HCT116 (cell line): ENCODE data around the gene PDZD4. TPM values are rescaled to one million over a fixed set of nuclear protein-coding genes. Genes with fewer than 3 reads are reported as not detected.

Experiments
- ATAC-seq: fragments of 200-7000 bp; cut with Tn5 transposase; 2 replicates; pipeline ENCODE4 v1.9.1; 2020; ENCODE audit warnings: mild to moderate bottlenecking, moderate library complexity
- BruUV-seq: library from RNA; stranded (reverse); fragments of 400-500 nt; replicated peaks from 2 replicates; lab custom pipeline; 2021; lab: Mats Ljungman, UMichigan
- CTCF ChIA-PET: fragments of 300-600 bp; sonication (Branson Sonifier 250); formaldehyde crosslinking; loops from one replicate; lab custom pipeline; 2021; ENCODE audit warnings: antibody characterized with exemption; lab: Charles Lee
- POLR2A ChIA-PET: fragments of 300-600, 350-600 bp; sonication (Branson Sonifier 250); formaldehyde crosslinking; loops from one replicate; lab custom pipeline; 2021; ENCODE audit warnings: antibody characterized with exemption; lab: Charles Lee
- RAD21 ChIA-PET, 2 experiments: fragments of 300-600 bp; sonication (Branson Sonifier 250); formaldehyde crosslinking; loops; one replicate each; lab custom pipeline; 2023; ENCODE audit warnings: low total read pairs in 2 of 2; ENCODE audit not compliant: uncharacterized antibody in 2 of 2, unreplicated experiment in 2 of 2, low non-redundant PET in 1 of 2; lab: Charles Lee
- DNase-seq: peaks from one replicate; pipeline ENCODE4 v3.0.0-alpha.2; 2010; ENCODE audit warnings: low read depth, low spot score
- H2AFZ ChIP-seq: fragments of 200-600 bp; shearing (Covaris generic), sonication (generic); 2 replicates; pipeline ENCODE4 v1.6.1; 2017; ENCODE audit warnings: low read depth, mixed run types, mixed read lengths, antibody characterized with exemption, low read length; ENCODE audit not compliant: poor library complexity, severe bottlenecking
- H3K27ac ChIP-seq: 2 replicates; pipeline ENCODE4 v1.5.1; 2012; ENCODE audit warnings: low read depth, low read length
- H3K27me3 ChIP-seq: fragments of 200-600 bp; sonication (generic); 2 replicates; pipeline ENCODE4 v1.6.1; 2016; ENCODE audit warnings: mixed run types, low read length, mixed read lengths; ENCODE audit not compliant: insufficient read depth
- H3K36me3 ChIP-seq, 2 experiments: fragments of 200-500 bp in 1 of 2; fragments of 200-600 bp in 1 of 2; sonication (Bioruptor generic) in 1 of 2; sonication (generic) in 1 of 2; 2 replicates each; pipeline versions ENCODE4 v1.5.1 to v1.6.1; 2014 to 2016; ENCODE audit warnings: low read length in 2 of 2, inconsistent platforms in 1 of 2, mixed read lengths in 1 of 2, mixed run types in 1 of 2; ENCODE audit not compliant: insufficient read depth in 2 of 2, control insufficient read depth in 1 of 2
- H3K4me1 ChIP-seq, 2 experiments: fragments of 200-600 bp in 1 of 2; sonication (generic) in 1 of 2; 2 replicates each; pipeline versions ENCODE4 v1.5.1 to v1.6.1; 2012 to 2017; ENCODE audit warnings: low read length in 2 of 2, inconsistent platforms in 1 of 2, mild to moderate bottlenecking in 1 of 2, mixed read lengths in 1 of 2, mixed run types in 1 of 2, moderate library complexity in 1 of 2; ENCODE audit not compliant: insufficient read depth in 2 of 2, control insufficient read depth in 1 of 2
- H3K4me2 ChIP-seq: fragments of 200-600 bp; sonication (generic); 2 replicates; pipeline ENCODE4 v1.6.1; 2017; ENCODE audit warnings: mixed run types, low read length, mixed read lengths
- H3K4me3 ChIP-seq, 2 experiments: fragments of 200-600 bp in 1 of 2; sonication (generic) in 1 of 2; replicated peaks in 1 of 2; 2 replicates each; pipeline ENCODE4 v1.5.1; 2011 to 2016; ENCODE audit warnings: low read length in 2 of 2, control low read depth in 1 of 2, low read depth in 1 of 2, mild to moderate bottlenecking in 1 of 2, mixed read lengths in 1 of 2, mixed run types in 1 of 2
- H3K79me2 ChIP-seq: fragments of 200-600 bp; sonication (generic); 2 replicates; pipeline ENCODE4 v1.6.1; 2017; ENCODE audit warnings: mild to moderate bottlenecking, mixed run types, low read length, moderate library complexity, mixed read lengths; ENCODE audit not compliant: insufficient read depth
- H3K9ac ChIP-seq: fragments of 200-600 bp; sonication (generic); 2 replicates; pipeline ENCODE4 v1.6.1; 2016; ENCODE audit warnings: low read length, mixed read lengths
- H3K9me2 ChIP-seq: fragments of 200-600 bp; sonication (generic), shearing (Covaris generic); 2 replicates; pipeline ENCODE4 v1.6.1; 2017; ENCODE audit warnings: mixed run types, mild to moderate bottlenecking, moderate library complexity; ENCODE audit not compliant: insufficient read depth
- H3K9me3 ChIP-seq, 2 experiments: fragments of 200-500 bp in 1 of 2; fragments of 200-600 bp in 1 of 2; sonication (Bioruptor generic) in 1 of 2; sonication (generic) in 1 of 2; 2 replicates each; pipeline ENCODE4 v1.6.1; 2014 to 2017; ENCODE audit warnings: low read length in 2 of 2, mixed read lengths in 2 of 2, inconsistent platforms in 1 of 2, low read depth in 1 of 2, mild to moderate bottlenecking in 1 of 2, mixed run types in 1 of 2, moderate library complexity in 1 of 2; ENCODE audit not compliant: control insufficient read depth in 1 of 2, insufficient read depth in 1 of 2
- H4K20me1 ChIP-seq: fragments of 200-600 bp; sonication (generic), shearing (Covaris generic); 2 replicates; pipeline ENCODE4 v1.6.1; 2017; ENCODE audit warnings: mixed run types, mild to moderate bottlenecking, moderate library complexity; ENCODE audit not compliant: insufficient read depth
- ATF3 ChIP-seq: IDR thresholded peaks from 2 replicates; pipeline ENCODE4 v1.6.1; 2012
- CBX3 ChIP-seq: IDR thresholded peaks from 2 replicates; pipeline ENCODE4 v1.6.1; 2012; ENCODE audit warnings: low read depth
- CEBPB ChIP-seq: IDR thresholded peaks from 2 replicates; pipeline ENCODE4 v1.6.1; 2012; ENCODE audit warnings: low read depth
- CTCF ChIP-seq, 3 experiments: fragments of 200-600 bp in 1 of 3; sonication (generic) in 1 of 3; IDR thresholded peaks in 2 of 3; conservative IDR thresholded peaks in 1 of 3; 2 replicates each; pipeline ENCODE4 v1.5.1; 2012 to 2017; ENCODE audit warnings: low read depth in 2 of 3, low read length in 2 of 3, antibody characterized with exemption in 1 of 3, borderline replicate concordance in 1 of 3, control low read depth in 1 of 3, mild to moderate bottlenecking in 1 of 3, mixed read lengths in 1 of 3, mixed run types in 1 of 3, moderate library complexity in 1 of 3; ENCODE audit not compliant: insufficient read depth in 1 of 3
- EGR1 ChIP-seq: IDR thresholded peaks from 2 replicates; pipeline ENCODE4 v1.6.1; 2012; ENCODE audit warnings: low read depth
- EZH2 ChIP-seq: fragments of 200-600 bp; sonication (generic); IDR thresholded peaks from 2 replicates; pipeline ENCODE4 v1.6.1; 2017; ENCODE audit warnings: antibody characterized with exemption, mixed run types
- EZH2phosphoT487 ChIP-seq: fragments of 200-600 bp; IDR thresholded peaks from 2 replicates; pipeline ENCODE4 v1.6.1; 2018; ENCODE audit warnings: antibody characterized with exemption, borderline replicate concordance
- FOSL1 ChIP-seq: IDR thresholded peaks from 2 replicates; pipeline ENCODE4 v1.6.1; 2012; ENCODE audit warnings: low read depth
- MAX ChIP-seq: IDR thresholded peaks from 2 replicates; pipeline ENCODE4 v1.6.1; 2012
- POLR2A ChIP-seq: IDR thresholded peaks from 2 replicates; pipeline ENCODE4 v1.7.0; 2011; ENCODE audit warnings: borderline replicate concordance; ENCODE audit not compliant: insufficient read depth, insufficient read length; ENCODE audit errors: extremely low read depth
- REST ChIP-seq: IDR thresholded peaks from 2 replicates; pipeline ENCODE4 v1.6.1; 2012; ENCODE audit warnings: low read depth
- SIN3A ChIP-seq: IDR thresholded peaks from 2 replicates; pipeline ENCODE4 v1.6.1; 2012; ENCODE audit warnings: low read depth
- SP1 ChIP-seq: IDR thresholded peaks from 2 replicates; pipeline ENCODE4 v1.6.1; 2012; ENCODE audit warnings: low read depth
- SRF ChIP-seq: IDR thresholded peaks from 2 replicates; pipeline ENCODE4 v1.6.1; 2012; ENCODE audit warnings: low read depth
- TCF7L2 ChIP-seq: IDR thresholded peaks from 2 replicates; pipeline ENCODE4 v1.7.0; 2011; ENCODE audit warnings: borderline replicate concordance, inconsistent platforms; ENCODE audit not compliant: insufficient read depth, insufficient read length; ENCODE audit errors: extremely low read depth
- YY1 ChIP-seq: IDR thresholded peaks from 2 replicates; pipeline ENCODE4 v1.6.1; 2011; ENCODE audit warnings: low read length, low read depth, moderate library complexity, mild to moderate bottlenecking; ENCODE audit not compliant: insufficient replicate concordance; ENCODE audit errors: extremely low read depth
- ZBTB33 ChIP-seq: IDR thresholded peaks from 2 replicates; pipeline ENCODE4 v1.6.1; 2011; ENCODE audit warnings: mild to moderate bottlenecking, low read length, moderate library complexity; ENCODE audit not compliant: insufficient replicate concordance; ENCODE audit errors: extremely low read depth
- ZFX ChIP-seq: fragments of 450-650 bp; IDR thresholded peaks from 2 replicates; pipeline ENCODE4 v1.6.1; 2017
- intact Hi-C: fragments of 100-400 bp; cut with micrococcal nuclease; formaldehyde crosslinking; loops from 2 replicates; pipeline ENCODE4 v1.10.0; 2022
- total RNA-seq: library from RNA; stranded (reverse); gene quantifications from one replicate; pipeline ENCODE4 v1.2.1, GENCODE V29; 2021; ENCODE audit not compliant: unreplicated experiment

Gene PDZD4
- total RNA-seq, 1 experiment from 2014 or later, result 0.30 TPM

GRCh38 chrX:153864101-153864500 is 33.8 kb upstream of the PDZD4 start:
- BruUV-seq, result no TSS peak
- no peaks in the 10 kb centered on the region for H3K4me1 ChIP-seq
- ChIA-PET POLR2A (no interaction called here), RAD21 (no interaction called here), CTCF (no interaction called here)
- H3K27me3 ChIP-seq, result no peaks in the 10 kb centered on the region
- H3K4me2 ChIP-seq, result no peak overlapping the region
- H4K20me1 ChIP-seq, result no peaks in the 10 kb centered on the region
- H3K79me2 ChIP-seq, result no peaks in the 10 kb centered on the region
- no peak overlapping the region for H3K4me3 ChIP-seq
- no peak for TF ChIP-seq SIN3A
- no peak for TF ChIP-seq SP1
- no peak for TF ChIP-seq REST
- no peak for TF ChIP-seq ATF3
- no peak for TF ChIP-seq SRF
- no peak for TF ChIP-seq YY1
- TF ChIP-seq MAX, result no peak
- no peak for TF ChIP-seq CEBPB
- TF ChIP-seq TCF7L2, result no peak
- no peak for TF ChIP-seq CTCF (IDR thresholded peaks at IDR 0.05 in 2 of 3, conservative IDR thresholded peaks at IDR 0.05 in 1 of 3; ENCODE audit: borderline replicate concordance in 1 of 3, insufficient read depth in 1 of 3, low read depth in 2 of 3, low read length in 2 of 3)
- TF ChIP-seq ZBTB33, result no peak
- no peak for TF ChIP-seq EGR1
- no peak for TF ChIP-seq POLR2A
- no peak for TF ChIP-seq EZH2
- TF ChIP-seq FOSL1, result no peak
- TF ChIP-seq EZH2phosphoT487, result no peak
- no peak for TF ChIP-seq CBX3
- no peak for TF ChIP-seq ZFX
- no peaks in the 10 kb centered on the region for H3K9me3 ChIP-seq
- no peak for ATAC-seq
- no peak for DNase-seq
- intact Hi-C loops, result no loop called here
- no peak overlapping the region for H2AFZ ChIP-seq
- no peak overlapping the region for H3K9ac ChIP-seq
- no peaks in the 10 kb centered on the region for H3K9me2 ChIP-seq
- H3K36me3 ChIP-seq, result no peaks in the 10 kb centered on the region
- no peak overlapping the region for H3K27ac ChIP-seq
